RWPE2 (cell line): ENCODE measurements around the gene MAP3K13.

ENCODE experiments used
- ATAC-seq: fragments of 200-7000 bp; cut with Tn5 transposase; 3 replicates; pipeline ENCODE4 v1.9.1; 2021; ENCODE audit warnings: low read depth
- DNase-seq: peaks from one replicate; pipeline ENCODE4 v3.0.0-alpha.2; 2020; ENCODE audit warnings: low spot score
- H3K27ac ChIP-seq: fragments of 450-650 bp; 2 replicates; pipeline ENCODE4 v1.5.1; 2017; ENCODE audit warnings: mild to moderate bottlenecking; ENCODE audit not compliant: poor library complexity, severe bottlenecking
- H3K27me3 ChIP-seq: fragments of 250-450 bp; sonication (Bioruptor Pico); 2 replicates; pipeline ENCODE4 v1.5.1; 2021; ENCODE audit warnings: mild to moderate bottlenecking, moderate library complexity; ENCODE audit not compliant: insufficient read depth, poor library complexity, severe bottlenecking
- H3K36me3 ChIP-seq: fragments of 250-450 bp; sonication (Bioruptor Pico); 2 replicates; pipeline ENCODE4 v1.5.1; 2020; ENCODE audit warnings: low read depth, mild to moderate bottlenecking, moderate library complexity
- H3K4me1 ChIP-seq: fragments of 250-450 bp; sonication (Bioruptor Pico); 2 replicates; pipeline ENCODE4 v1.5.1; 2021; ENCODE audit warnings: mild to moderate bottlenecking, moderate library complexity; ENCODE audit not compliant: insufficient read depth, poor library complexity, severe bottlenecking
- H3K4me3 ChIP-seq: fragments of 250-450 bp; sonication (Bioruptor Pico); 2 replicates; pipeline ENCODE4 v1.5.1; 2021; ENCODE audit warnings: mild to moderate bottlenecking, moderate library complexity; ENCODE audit not compliant: severe bottlenecking
- H3K9me3 ChIP-seq: fragments of 250-450 bp; sonication (Bioruptor Pico); 2 replicates; pipeline ENCODE4 v1.5.1; 2021; ENCODE audit warnings: mild to moderate bottlenecking, moderate library complexity; ENCODE audit not compliant: severe bottlenecking
- CTCF ChIP-seq: fragments of 450-650 bp; IDR thresholded peaks from one replicate; pipeline ENCODE4 v1.5.1; 2017; ENCODE audit warnings: mild to moderate bottlenecking, moderate library complexity; ENCODE audit not compliant: poor library complexity, severe bottlenecking

MAP3K13 gene

GRCh38 chr3:185479373-185479945, 116.5 kb downstream of the MAP3K13 start:
- Histone ChIP-seq H3K27ac (no peak overlapping the region), H3K4me3 (no peak overlapping the region), H3K27me3 (no peaks in the 10 kb centered on the region), H3K4me1 (no peaks in the 10 kb centered on the region), H3K9me3 (no peaks in the 10 kb centered on the region), H3K36me3 (no peaks in the 10 kb centered on the region)
- TF ChIP-seq CTCF: no peak
- no peak for ATAC-seq
- DNase-seq: no peak

- H3K9me3 ChIP-seq: no peaks in the 10 kb centered on the region
- no peak for TF ChIP-seq CTCF
- H3K4me1 ChIP-seq: no peaks in the 10 kb centered on the region
- DNase-seq (no peak), ATAC-seq (no peak)
- no peaks in the 10 kb centered on the region for H3K27me3 ChIP-seq
- H3K27ac ChIP-seq: no peak overlapping the region
- H3K4me3 ChIP-seq: no peak overlapping the region
- peaks cover 4% of the 10 kb centered on the region; the same call in 1 of the 2 replicates for H3K36me3 ChIP-seq
Measured at GRCh38 chr3:185484296-185484695, 121.4 kb downstream of the MAP3K13 start.

GRCh38 chr3:185486394-185486793, 123.5 kb downstream of the MAP3K13 start:
- no peak for TF ChIP-seq CTCF
- Histone ChIP-seq H3K36me3 (peaks cover 16% of the 10 kb centered on the region), H3K27ac (no peak overlapping the region), H3K4me3 (no peak overlapping the region), H3K9me3 (no peaks in the 10 kb centered on the region), H3K27me3 (no peaks in the 10 kb centered on the region), H3K4me1 (no peaks in the 10 kb centered on the region)
- ATAC-seq: no peak
- DNase-seq: no peak

GRCh38 chr3:185488465-185488864, 125.5 kb downstream of the MAP3K13 start:
- peaks cover 34% of the 10 kb centered on the region for H3K36me3 ChIP-seq
- DNase-seq (no peak), ATAC-seq (no peak)
- no peak overlapping the region for H3K27ac ChIP-seq
- no peaks in the 10 kb centered on the region for H3K27me3 ChIP-seq
- H3K9me3 ChIP-seq: no peaks in the 10 kb centered on the region
- H3K4me1 ChIP-seq: no peaks in the 10 kb centered on the region
- H3K4me3 ChIP-seq: no peak overlapping the region
- TF ChIP-seq CTCF: no peak

- Histone ChIP-seq H3K4me3 (no peak overlapping the region), H3K27me3 (no peaks in the 10 kb centered on the region), H3K36me3 (peaks cover 44% of the 10 kb centered on the region), H3K4me1 (no peaks in the 10 kb centered on the region), H3K27ac (no peak overlapping the region), H3K9me3 (no peaks in the 10 kb centered on the region)
- DNase-seq (no peak), ATAC-seq (no peak)
- no peak for TF ChIP-seq CTCF
Measured at GRCh38 chr3:185489462-185489861, 126.5 kb downstream of the MAP3K13 start.
